Omental fat pad (tissue), 4 donors: ENCODE measurements around the gene GPR84. TPM values are rescaled to one million over a fixed set of nuclear protein-coding genes. Genes with fewer than 3 reads are reported as not detected.

ENCODE experiments used
- ATAC-seq: fragments of 150-250 bp; one replicate; pipeline ENCODE4 v1.9.1; 2016; ENCODE audit warnings: mild to moderate bottlenecking, moderate library complexity; ENCODE audit not compliant: low FRiP score
- DNase-seq: peaks from one replicate; pipeline ENCODE4 v3.0.0-alpha.2; 2019; ENCODE audit warnings: low spot score
- CTCF ChIP-seq, 3 donors: fragments of 450-650 bp; IDR thresholded peaks; one replicate each; pipeline ENCODE4 v1.5.1; 2016 to 2017; ENCODE audit warnings: antibody characterized with exemption in 3 of 3, mild to moderate bottlenecking in 3 of 3, moderate library complexity in 2 of 3
- total RNA-seq, 4 donors: library from RNA; depleted of rRNA; stranded (reverse); fragments of >200 nt; gene quantifications; one replicate each; pipeline ENCODE4 v1.1.0, GENCODE V29; 2016

GPR84 gene
- total RNA-seq, 4 donors from 2014 or later: 1.0 to 3.5 (median 2.9) TPM; not detected in 1

GRCh38 chr12:54398218-54398617, 33.9 kb upstream of the GPR84 start:
- TF ChIP-seq CTCF (IDR thresholded peaks at IDR 0.05): no peak
- no peak for ATAC-seq
- no peak for DNase-seq

GRCh38 chr12:54397157-54397556, 32.9 kb upstream of the GPR84 start:
- no peak for DNase-seq
- no peak for ATAC-seq
- TF ChIP-seq CTCF (IDR thresholded peaks at IDR 0.05): no peak

GRCh38 chr12:54395545-54395944, 31.3 kb upstream of the GPR84 start:
- DNase-seq (no peak), ATAC-seq (no peak)
- no peak for TF ChIP-seq CTCF (IDR thresholded peaks at IDR 0.05)

- DNase-seq: no peak
- no peak for TF ChIP-seq CTCF (IDR thresholded peaks at IDR 0.05)
- no peak for ATAC-seq
These were observed 30.7 kb upstream of the GPR84 start for GRCh38 chr12:54394986-54395385.

GRCh38 chr12:54394281-54394719, 30.0 kb upstream of the GPR84 start:
- DNase-seq (no peak), ATAC-seq (no peak)
- no peak for TF ChIP-seq CTCF (IDR thresholded peaks at IDR 0.05)

GRCh38 chr12:54393743-54394142, 29.5 kb upstream of the GPR84 start:
- ATAC-seq: no peak
- no peak for TF ChIP-seq CTCF (IDR thresholded peaks at IDR 0.05)
- DNase-seq: no peak

GRCh38 chr12:54393207-54393609, 28.9 kb upstream of the GPR84 start:
- TF ChIP-seq CTCF (IDR thresholded peaks at IDR 0.05): no peak
- ATAC-seq: no peak

More at GRCh38 chr12:54393207-54393609, 28.9 kb upstream of the GPR84 start:
- DNase-seq: no peak
